GM19193 (cell line): Measurements from ENCODE around the gene MED26.

ENCODE experiments used
- POLR2A ChIP-seq: IDR thresholded peaks from 4 replicates; pipeline ENCODE4 v1.6.1; 2011; ENCODE audit not compliant: insufficient read depth, insufficient read length; ENCODE audit errors: extremely low read depth

The MED26 gene

GRCh38 chr19:16529466-16530144, 98.4 kb downstream of the MED26 start:
- TF ChIP-seq POLR2A = no peak

- no peak for TF ChIP-seq POLR2A
Measured at GRCh38 chr19:16527971-16528521, 100.0 kb downstream of the MED26 start.

- no peak for TF ChIP-seq POLR2A
Measured at GRCh38 chr19:16527334-16527935, 100.6 kb downstream of the MED26 start.

- no peak for TF ChIP-seq POLR2A
Measured at GRCh38 chr19:16525751-16526481, 102.1 kb downstream of the MED26 start.

GRCh38 chr19:16524991-16525734, 102.8 kb downstream of the MED26 start:
- TF ChIP-seq POLR2A = no peak
